Measurements from ENCODE around the gene PYROXD2. TPM values are rescaled to one million over a fixed set of nuclear protein-coding genes. Genes with fewer than 3 reads are reported as not detected.
A peak's percentile ranks its signal among the peaks of the same experiment; 100 is the strongest.
"Not testable (repeated sequence)": the region's sequence is repeated elsewhere in the genome, so short reads cannot be mapped to it uniquely, and the experiment has no call there.

PYROXD2 gene
- total and polyA plus RNA-seq, 7 donors: 0.60 to 11.9 (median 8.0) TPM

DNA sequence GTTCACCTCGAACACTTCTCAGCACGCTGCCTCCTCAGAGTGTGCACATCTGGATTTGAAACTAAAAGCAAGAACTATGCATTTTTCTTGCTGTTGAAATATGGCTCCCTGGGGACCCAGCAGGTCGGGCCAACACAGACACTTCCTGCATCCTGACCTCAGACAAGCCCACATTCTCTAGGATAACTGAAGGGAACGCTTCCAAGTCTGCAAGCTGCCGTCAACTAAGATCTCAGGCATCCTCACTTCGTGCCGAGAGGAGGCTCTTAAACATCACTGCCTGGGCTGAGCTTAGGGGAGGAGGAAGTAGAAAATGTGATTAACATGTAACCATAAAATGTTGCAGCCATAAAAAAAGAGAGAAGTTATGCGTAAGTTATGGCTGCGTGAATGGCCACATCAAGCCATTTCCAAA lies 65.5 kb downstream of the PYROXD2 start:
- intact Hi-C loops (cut with DNase I): no loop called here
- 9 to 13% methylated on average over 9 of the region's 9 CpGs for WGBS, 2 donors
- peak; percentile 87 for DNase-seq
- Histone ChIP-seq H3K9me3 (peaks cover 0 to 7% (median 0%) of the 10 kb centered on the region in 4 donors), H3K27me3 (no peaks in the 10 kb centered on the region), H3K36me3 (no peaks in the 10 kb centered on the region), H3K27ac (peak overlapping the region; percentile 25 to 58 (median 35)), H3K4me1 (peaks cover 0 to 26% (median 15%) of the 10 kb centered on the region in 4 donors), H3K4me3 (no peak overlapping the region)
- no peak for TF ChIP-seq EP300 (IDR thresholded peaks at IDR 0.05)
- peak; percentile 20 to 61 (median 56) for TF ChIP-seq POLR2AphosphoS5 (IDR thresholded peaks at IDR 0.05)
- TF ChIP-seq, protein P1, sequence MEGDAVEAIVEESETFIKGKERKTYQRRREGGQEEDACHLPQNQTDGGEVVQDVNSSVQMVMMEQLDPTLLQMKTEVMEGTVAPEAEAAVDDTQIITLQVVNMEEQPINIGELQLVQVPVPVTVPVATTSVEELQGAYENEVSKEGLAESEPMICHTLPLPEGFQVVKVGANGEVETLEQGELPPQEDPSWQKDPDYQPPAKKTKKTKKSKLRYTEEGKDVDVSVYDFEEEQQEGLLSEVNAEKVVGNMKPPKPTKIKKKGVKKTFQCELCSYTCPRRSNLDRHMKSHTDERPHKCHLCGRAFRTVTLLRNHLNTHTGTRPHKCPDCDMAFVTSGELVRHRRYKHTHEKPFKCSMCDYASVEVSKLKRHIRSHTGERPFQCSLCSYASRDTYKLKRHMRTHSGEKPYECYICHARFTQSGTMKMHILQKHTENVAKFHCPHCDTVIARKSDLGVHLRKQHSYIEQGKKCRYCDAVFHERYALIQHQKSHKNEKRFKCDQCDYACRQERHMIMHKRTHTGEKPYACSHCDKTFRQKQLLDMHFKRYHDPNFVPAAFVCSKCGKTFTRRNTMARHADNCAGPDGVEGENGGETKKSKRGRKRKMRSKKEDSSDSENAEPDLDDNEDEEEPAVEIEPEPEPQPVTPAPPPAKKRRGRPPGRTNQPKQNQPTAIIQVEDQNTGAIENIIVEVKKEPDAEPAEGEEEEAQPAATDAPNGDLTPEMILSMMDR (IDR thresholded peaks at IDR 0.05): no peak

DNA sequence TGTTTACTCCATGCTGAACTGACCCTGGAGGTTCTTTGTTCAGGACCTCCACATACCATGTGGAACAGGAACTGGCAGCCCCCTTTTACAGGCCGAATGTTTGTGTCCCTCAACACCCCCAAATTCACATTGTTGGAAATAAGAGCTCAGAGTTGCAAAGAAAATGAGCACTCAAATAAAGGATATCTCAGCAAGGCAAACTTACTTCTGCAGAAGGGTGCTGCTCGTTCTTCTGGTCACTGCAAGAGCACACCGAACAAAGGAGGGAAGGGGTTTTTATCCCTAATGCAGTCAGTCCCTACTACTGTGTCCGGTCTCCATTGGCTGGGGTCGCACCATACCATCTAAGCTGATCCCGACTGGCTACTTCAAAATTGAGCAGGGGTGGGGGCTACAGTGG lies 68.1 kb downstream of the PYROXD2 start:
- TF ChIP-seq, protein P1 (IDR thresholded peaks at IDR 0.05): no peak
- TF ChIP-seq POLR2AphosphoS5 (IDR thresholded peaks at IDR 0.05) (no peak), POLR2A (IDR thresholded peaks at IDR 0.05) (no peak), EP300 (IDR thresholded peaks at IDR 0.05) (no peak)
- Histone ChIP-seq H3K27ac (no peak overlapping the region), H3K4me3 (no peak overlapping the region), H3K9me3 (peaks cover 0 to 7% (median 0%) of the 10 kb centered on the region in 4 donors), H3K4me1 (peaks cover 0 to 26% (median 13%) of the 10 kb centered on the region in 4 donors), H3K27me3 (no peaks in the 10 kb centered on the region), H3K36me3 (no peaks in the 10 kb centered on the region)
- no peak for DNase-seq
- intact Hi-C loops (cut with DNase I): no loop called here
- 75 to 83% methylated on average over 6 of the region's 6 CpGs for WGBS, 2 donors

DNA sequence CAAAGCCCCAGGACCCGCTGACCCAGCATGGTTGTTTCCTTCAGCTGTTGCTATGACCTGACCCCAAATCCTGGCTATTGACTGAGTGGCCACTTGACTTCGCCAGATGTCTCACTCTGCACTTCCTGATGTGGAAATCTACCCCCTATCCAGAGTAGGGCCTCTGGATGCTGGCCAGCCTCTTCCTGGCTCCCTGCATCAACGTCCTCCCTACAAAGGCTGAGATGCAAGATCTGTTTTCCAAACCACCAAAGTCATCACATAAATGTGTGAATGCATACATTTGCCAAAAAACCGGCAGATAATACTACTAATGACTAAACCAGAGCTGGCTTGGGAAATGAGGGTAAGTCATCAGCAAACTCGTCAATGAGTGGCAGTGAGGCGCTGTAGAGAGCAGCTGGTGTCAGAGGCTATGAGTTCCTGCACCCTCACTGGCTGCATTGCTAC lies 70.4 kb downstream of the PYROXD2 start:
- Histone ChIP-seq H3K27me3 (no peaks in the 10 kb centered on the region), H3K9me3 (peaks cover 0 to 7% (median 0%) of the 10 kb centered on the region in 4 donors), H3K27ac (peak overlapping the region in 2 of 4 donors; percentile 5 to 23), H3K4me1 (peaks cover 0 to 22% (median 8%) of the 10 kb centered on the region in 4 donors), H3K4me3 (no peak overlapping the region), H3K36me3 (no peaks in the 10 kb centered on the region)
- peak; percentile 92 for DNase-seq
- TF ChIP-seq EP300 (IDR thresholded peaks at IDR 0.05) (no peak), POLR2A (IDR thresholded peaks at IDR 0.05) (no peak), POLR2AphosphoS5 (IDR thresholded peaks at IDR 0.05) (peak in 3 of 4 donors; percentile 54 to 75 (median 60))
- TF ChIP-seq, protein P1 (IDR thresholded peaks at IDR 0.05): no peak
- WGBS, 2 donors: 61 to 68% methylated on average over 6 of the region's 6 CpGs
- intact Hi-C loops (cut with DNase I): no loop called here

DNA sequence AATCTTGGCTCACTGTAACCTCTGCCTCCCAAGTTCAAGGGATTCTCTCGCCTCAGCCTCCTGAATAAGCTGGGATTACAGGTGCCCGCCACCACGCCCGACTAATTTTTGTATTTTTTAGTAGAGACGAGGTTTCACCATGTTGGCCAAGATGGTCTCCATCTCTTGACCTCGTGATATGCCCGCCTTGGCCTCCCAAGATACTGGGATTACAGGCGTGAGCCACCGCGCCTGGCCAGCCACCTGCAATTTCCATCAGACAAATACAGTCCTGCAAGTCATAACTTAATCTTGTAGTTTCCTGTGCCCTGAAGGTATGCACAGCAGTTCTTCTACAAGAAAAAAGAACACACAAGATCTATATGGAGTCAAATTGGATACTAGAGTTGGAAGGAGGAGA lies 73.3 kb downstream of the PYROXD2 start:
- DNase-seq; H3K36me3 ChIP-seq; H3K27ac ChIP-seq; H3K9me3 ChIP-seq; intact Hi-C loops (cut with DNase I); H3K4me3 ChIP-seq; H3K27me3 ChIP-seq: not testable (repeated sequence)
- peaks cover 0 to 14% (median 4%) of the 10 kb centered on the region in 4 donors for H3K4me1 ChIP-seq
- 90 to 94% methylated on average over 10 of the region's 10 CpGs for WGBS, 2 donors

DNA sequence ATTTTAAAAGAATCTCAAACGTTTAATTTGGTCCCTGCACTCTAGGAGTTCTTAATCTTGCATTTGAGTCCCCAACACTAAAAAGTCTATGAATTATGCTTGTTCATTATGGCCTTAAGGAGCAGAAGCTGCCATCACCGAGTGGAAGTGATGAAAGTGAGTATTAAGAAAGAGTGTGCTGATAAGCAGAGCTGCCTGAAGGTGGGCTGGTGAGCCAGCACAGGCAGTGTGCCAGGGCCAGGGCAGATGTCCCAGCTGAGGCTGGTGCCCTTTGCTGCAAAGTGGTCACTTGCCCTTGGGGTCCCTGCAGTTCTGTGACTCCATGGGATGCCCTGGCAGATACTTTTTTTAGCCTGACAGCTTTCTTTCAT lies 74.1 kb downstream of the PYROXD2 start:
- H3K9me3 ChIP-seq: no peaks in the 10 kb centered on the region
- no peak for DNase-seq
- 36% methylated on average over 2 of the region's 2 CpGs for WGBS, 2 donors
- H3K27ac ChIP-seq: no peak overlapping the region
- no peaks in the 10 kb centered on the region for H3K36me3 ChIP-seq
- H3K27me3 ChIP-seq: no peaks in the 10 kb centered on the region
- H3K4me3 ChIP-seq: no peak overlapping the region
- intact Hi-C loops (cut with DNase I): no loop called here
- TF ChIP-seq POLR2AphosphoS5 (IDR thresholded peaks at IDR 0.05) (no peak), EP300 (IDR thresholded peaks at IDR 0.05) (no peak), POLR2A (IDR thresholded peaks at IDR 0.05) (no peak)
- TF ChIP-seq, protein P1 (IDR thresholded peaks at IDR 0.05): no peak
- peaks cover 0 to 14% (median 4%) of the 10 kb centered on the region in 4 donors for H3K4me1 ChIP-seq
